Measurements from ENCODE around the gene COASY.
A peak's percentile ranks its signal among the peaks of the same experiment; 100 is the strongest.

COASY gene

DNA sequence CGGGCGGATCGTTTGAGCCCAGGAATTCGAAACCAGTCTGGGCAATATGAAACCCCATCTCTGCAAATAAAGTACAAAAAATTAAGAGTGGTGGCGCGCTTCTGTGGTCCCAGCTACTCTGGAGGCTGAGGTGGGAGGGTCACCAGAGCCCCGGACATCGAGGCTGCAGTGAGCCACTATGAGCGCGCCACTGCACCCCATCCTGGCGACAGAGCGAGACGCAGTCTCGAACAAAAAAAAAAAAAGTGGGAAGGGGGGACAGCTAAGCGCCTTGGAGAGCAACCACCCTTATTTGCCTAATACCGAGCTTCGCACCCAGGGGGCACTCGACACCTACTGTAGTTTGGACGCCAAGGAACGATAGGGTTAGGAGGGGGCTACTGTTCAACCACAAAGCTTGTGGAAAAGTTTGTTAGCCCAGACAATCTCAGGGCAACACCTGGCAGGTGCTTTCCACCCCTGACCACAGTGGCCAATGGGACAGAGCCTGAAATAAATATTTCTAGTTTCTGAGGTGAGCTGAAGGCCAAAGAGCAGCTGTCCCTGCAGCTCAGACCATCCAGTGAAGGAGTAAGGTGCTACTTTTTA lies 16.4 kb downstream of the COASY start:
- peak; percentile 83 for DNase-seq (ENCODE audit: low spot score)
- H3K27ac ChIP-seq: peak overlapping the region; percentile 92
- POLR2A ChIA-PET (ENCODE audit: low non-redundant PET): interaction anchor here (0.6 to 1.5 kb wide), 6 partner anchors 26 to 420 kb away, joined by 3 to 8 read pairs (median 4); partner anchors contain the start of genes RETREG3, RPL27 and TUBG1
- TF ChIP-seq, protein P1, sequence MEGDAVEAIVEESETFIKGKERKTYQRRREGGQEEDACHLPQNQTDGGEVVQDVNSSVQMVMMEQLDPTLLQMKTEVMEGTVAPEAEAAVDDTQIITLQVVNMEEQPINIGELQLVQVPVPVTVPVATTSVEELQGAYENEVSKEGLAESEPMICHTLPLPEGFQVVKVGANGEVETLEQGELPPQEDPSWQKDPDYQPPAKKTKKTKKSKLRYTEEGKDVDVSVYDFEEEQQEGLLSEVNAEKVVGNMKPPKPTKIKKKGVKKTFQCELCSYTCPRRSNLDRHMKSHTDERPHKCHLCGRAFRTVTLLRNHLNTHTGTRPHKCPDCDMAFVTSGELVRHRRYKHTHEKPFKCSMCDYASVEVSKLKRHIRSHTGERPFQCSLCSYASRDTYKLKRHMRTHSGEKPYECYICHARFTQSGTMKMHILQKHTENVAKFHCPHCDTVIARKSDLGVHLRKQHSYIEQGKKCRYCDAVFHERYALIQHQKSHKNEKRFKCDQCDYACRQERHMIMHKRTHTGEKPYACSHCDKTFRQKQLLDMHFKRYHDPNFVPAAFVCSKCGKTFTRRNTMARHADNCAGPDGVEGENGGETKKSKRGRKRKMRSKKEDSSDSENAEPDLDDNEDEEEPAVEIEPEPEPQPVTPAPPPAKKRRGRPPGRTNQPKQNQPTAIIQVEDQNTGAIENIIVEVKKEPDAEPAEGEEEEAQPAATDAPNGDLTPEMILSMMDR (conservative IDR thresholded peaks at IDR 0.05; ENCODE audit: low read depth): peak; percentile 81
- CTCF ChIA-PET: interaction anchor here (0.6 to 1.8 kb wide), 27 partner anchors 8 to 740 kb away, joined by 3 to 37 read pairs (median 5); partner anchors contain the start of genes CNTD1, COA3, PLEKHH3 and RAMP2

DNA sequence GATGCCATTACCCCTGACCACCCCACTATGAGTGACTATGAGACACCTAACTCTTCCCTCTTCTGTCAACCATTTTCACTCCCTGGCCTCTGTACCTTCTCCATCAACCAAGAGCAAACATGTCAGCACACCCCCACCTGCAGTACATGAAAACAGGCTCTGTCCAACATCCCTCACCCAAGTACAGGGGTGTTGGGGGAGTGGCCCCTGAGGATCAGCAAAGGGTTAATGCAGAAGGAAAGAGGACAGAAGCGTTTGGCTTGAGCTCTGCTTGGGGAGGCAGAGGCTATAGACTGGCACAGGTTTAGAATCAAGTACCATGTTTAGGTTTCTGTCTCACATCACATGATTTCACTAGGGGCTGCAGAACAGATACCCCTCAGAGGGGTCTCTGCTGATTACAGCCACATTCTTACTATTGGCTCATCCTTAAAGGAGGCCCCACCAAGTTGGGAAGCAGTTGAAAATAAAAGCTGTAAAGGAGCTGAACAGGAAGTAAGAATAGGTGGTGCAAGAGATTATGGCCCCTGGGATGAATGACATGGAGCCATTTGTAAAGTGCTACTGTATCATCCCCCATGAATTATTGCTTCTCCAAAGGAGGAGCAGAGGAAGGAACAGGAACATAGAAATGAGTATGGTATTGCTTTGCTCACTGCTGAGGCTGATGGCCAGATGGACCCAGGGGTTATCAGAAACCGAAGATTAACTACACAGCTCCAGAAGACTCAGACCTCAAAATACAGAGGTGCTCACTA lies 18.0 kb downstream of the COASY start:
- ChIA-PET POLR2A (ENCODE audit: low non-redundant PET) (interaction anchor here (0.5 kb wide), 1 partner anchor 43 kb away, joined by 5 read pairs; no protein-coding TSS in a partner anchor), CTCF (interaction anchor here (0.6 kb wide), 1 partner anchor 100 kb away, joined by 3 read pairs; no protein-coding TSS in a partner anchor)
- TF ChIP-seq, protein P1 (conservative IDR thresholded peaks at IDR 0.05; ENCODE audit: low read depth): no peak
- peak overlapping the region; percentile 47 for H3K27ac ChIP-seq
- no peak for DNase-seq (ENCODE audit: low spot score)

DNA sequence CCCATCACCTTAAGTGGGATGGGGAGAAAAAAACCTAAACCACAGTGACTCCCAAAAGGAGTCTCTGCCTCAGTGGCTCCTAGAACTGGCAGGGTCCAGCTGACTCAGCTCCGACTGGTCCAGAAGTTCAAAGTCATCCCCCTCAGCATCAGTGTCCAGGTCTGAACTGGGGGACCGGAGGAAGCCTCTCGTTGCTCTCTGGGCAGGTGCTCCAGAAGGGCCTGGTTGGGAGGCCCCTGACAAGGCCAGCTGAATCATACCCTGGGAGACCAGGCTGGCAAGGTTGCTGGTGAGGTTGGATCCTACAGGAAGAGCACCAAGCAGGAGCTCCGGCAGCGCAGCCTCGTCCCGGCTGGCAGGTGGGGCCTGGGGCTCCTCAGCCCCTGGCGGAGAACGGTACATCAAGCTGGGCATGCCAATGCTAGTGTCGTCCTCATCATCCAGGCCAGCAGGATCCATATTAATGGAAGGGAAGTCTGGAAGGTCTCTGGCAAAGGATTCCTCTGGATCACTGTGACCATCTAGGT lies 19.9 kb downstream of the COASY start:
- H3K27ac ChIP-seq: peak overlapping the region; percentile 40
- POLR2A ChIA-PET (ENCODE audit: low non-redundant PET): no interaction called here
- TF ChIP-seq, protein P1 (conservative IDR thresholded peaks at IDR 0.05; ENCODE audit: low read depth): no peak
- CTCF ChIA-PET: no interaction called here
- no peak for DNase-seq (ENCODE audit: low spot score)

DNA sequence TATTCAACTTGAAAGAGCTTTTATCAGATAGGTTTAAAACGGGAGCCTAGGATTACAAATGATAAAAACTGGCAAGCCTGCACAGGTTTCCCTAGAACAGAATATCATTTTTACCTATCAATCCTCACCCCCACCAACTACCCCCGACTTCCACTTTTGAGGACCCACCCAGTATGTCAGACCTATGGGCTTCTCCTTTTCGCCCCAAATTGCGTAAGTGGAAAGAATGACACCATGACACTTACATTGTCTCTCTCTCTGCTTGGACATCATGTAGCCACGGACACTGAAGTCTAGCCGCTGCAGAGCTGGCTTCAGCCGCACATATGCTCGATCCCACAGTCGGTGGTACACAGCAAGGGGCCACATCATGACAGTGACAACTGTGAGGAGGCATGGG lies 22.9 kb downstream of the COASY start:
- peak overlapping the region; percentile 49 for H3K27ac ChIP-seq
- DNase-seq (ENCODE audit: low spot score): no peak
- TF ChIP-seq, protein P1 (conservative IDR thresholded peaks at IDR 0.05; ENCODE audit: low read depth): no peak
- ChIA-PET CTCF (no interaction called here), POLR2A (ENCODE audit: low non-redundant PET) (no interaction called here)

DNA sequence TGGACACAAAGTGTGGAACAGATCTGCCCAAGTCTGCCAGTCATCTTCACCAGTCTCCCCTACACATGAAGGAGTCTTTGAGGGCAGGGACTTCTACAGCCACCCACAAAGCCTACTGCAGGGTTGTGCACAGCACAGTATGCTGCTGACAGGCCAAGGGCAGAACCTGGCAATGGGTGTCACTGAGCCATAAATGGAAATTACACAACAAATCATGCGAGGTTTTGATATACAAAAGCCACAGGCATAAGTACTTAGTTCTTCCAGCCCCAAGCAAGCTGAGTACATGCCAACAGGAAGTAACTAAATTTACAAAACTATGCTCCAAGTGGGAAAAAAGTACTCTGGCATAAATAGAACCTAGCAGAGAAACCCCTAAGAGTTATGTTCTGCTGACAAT lies 23.4 kb downstream of the COASY start:
- DNase-seq (ENCODE audit: low spot score): no peak
- H3K27ac ChIP-seq: peak overlapping the region; percentile 49
- TF ChIP-seq, protein P1 (conservative IDR thresholded peaks at IDR 0.05; ENCODE audit: low read depth): no peak
- ChIA-PET POLR2A (ENCODE audit: low non-redundant PET) (no interaction called here), CTCF (no interaction called here)

DNA sequence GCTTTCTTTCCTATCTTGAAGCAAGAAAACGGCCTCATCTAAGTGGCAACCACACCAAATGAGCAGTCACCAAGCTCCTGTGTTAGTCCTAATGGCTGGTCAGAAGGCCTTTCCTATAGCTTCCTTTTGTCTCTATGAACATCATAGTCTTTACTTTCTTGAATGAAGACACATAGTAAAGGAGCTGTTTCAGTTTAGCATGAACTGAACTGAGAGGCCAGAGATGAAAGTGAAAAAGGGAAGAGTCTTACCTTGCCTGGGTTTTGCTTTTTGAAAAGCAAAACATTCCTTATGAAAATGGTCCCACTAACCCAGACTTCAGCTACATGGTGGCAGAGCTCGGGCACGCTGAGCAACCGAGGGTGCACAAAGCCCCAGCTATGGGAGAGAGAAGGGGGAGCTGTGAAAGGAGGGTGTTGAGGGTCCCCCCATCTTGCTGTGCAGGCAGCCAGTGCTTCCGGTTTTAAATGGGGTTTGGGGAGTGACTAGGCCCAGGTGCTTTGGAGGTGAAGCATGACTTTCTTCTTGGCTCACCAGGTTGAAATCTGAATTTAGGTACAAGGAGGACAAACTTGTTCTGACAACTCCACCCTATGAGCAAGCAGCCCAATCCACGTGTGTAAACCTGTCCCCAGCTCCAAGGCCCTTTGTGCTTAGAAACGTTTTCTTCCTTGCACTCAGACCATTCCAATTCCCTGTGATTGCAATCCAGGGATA lies 24.7 kb downstream of the COASY start:
- peak overlapping the region; percentile 85 for H3K27ac ChIP-seq
- ChIA-PET CTCF (interaction anchor here (0.6 to 2.1 kb wide), 3 partner anchors 8 to 201 kb away, joined by 3 to 10 read pairs (median 4); partner anchors contain the start of gene PSMC3IP), POLR2A (ENCODE audit: low non-redundant PET) (interaction anchor here (0.5 kb wide), 1 partner anchor 346 kb away, joined by 7 read pairs; no protein-coding TSS in a partner anchor)
- peak; percentile 89 for DNase-seq (ENCODE audit: low spot score)
- TF ChIP-seq, protein P1 (conservative IDR thresholded peaks at IDR 0.05; ENCODE audit: low read depth): no peak
